Glutamatergic neuron (in vitro differentiated cells): ENCODE data around the gene CD200. TPM values are rescaled to one million over a fixed set of nuclear protein-coding genes. Genes with fewer than 3 reads are reported as not detected.

Source experiments
- DNase-seq: peaks from one replicate; pipeline ENCODE4 v3.0.0; 2022
- H3K27ac Mint-ChIP-seq: one replicate; pipeline ENCODE4 v1.8.0; 2020; ENCODE audit warnings: mild to moderate bottlenecking, mixed read lengths, inconsistent platforms; ENCODE audit not compliant: unreplicated experiment
- H3K27me3 Mint-ChIP-seq: one replicate; pipeline ENCODE4 v1.8.0; 2020; ENCODE audit warnings: mild to moderate bottlenecking, moderate library complexity, mixed read lengths, inconsistent platforms; ENCODE audit not compliant: unreplicated experiment
- H3K36me3 Mint-ChIP-seq: one replicate; pipeline ENCODE4 v1.8.0; 2020; ENCODE audit warnings: mild to moderate bottlenecking, mixed read lengths, inconsistent platforms; ENCODE audit not compliant: unreplicated experiment
- H3K4me1 Mint-ChIP-seq: one replicate; pipeline ENCODE4 v1.8.0; 2020; ENCODE audit warnings: mild to moderate bottlenecking, low read depth, mixed read lengths, inconsistent platforms; ENCODE audit not compliant: unreplicated experiment
- H3K4me3 Mint-ChIP-seq: one replicate; pipeline ENCODE4 v1.8.0; 2020; ENCODE audit warnings: mild to moderate bottlenecking, mixed read lengths, inconsistent platforms; ENCODE audit not compliant: unreplicated experiment
- H3K9me3 Mint-ChIP-seq: one replicate; pipeline ENCODE4 v1.8.0; 2020; ENCODE audit warnings: mild to moderate bottlenecking, moderate library complexity, mixed read lengths, inconsistent platforms; ENCODE audit not compliant: unreplicated experiment
- CTCF ChIP-seq: fragments of 200-600 bp; sonication (generic); IDR thresholded peaks from one replicate; pipeline ENCODE4 v1.5.0; 2021; ENCODE audit not compliant: partially characterized antibody, unreplicated experiment
- total RNA-seq: library from RNA; stranded (reverse); fragmentation: NEBNext Ultra II Directional; extraction: Animal tissue kit (Norgen Biotek cat#: 25700); gene quantifications from one replicate; pipeline ENCODE4 v1.2.1, GENCODE V29; 2021; ENCODE audit not compliant: unreplicated experiment

Gene CD200
- total RNA-seq, 1 donor from 2014 or later: 67.9 TPM

DNA sequence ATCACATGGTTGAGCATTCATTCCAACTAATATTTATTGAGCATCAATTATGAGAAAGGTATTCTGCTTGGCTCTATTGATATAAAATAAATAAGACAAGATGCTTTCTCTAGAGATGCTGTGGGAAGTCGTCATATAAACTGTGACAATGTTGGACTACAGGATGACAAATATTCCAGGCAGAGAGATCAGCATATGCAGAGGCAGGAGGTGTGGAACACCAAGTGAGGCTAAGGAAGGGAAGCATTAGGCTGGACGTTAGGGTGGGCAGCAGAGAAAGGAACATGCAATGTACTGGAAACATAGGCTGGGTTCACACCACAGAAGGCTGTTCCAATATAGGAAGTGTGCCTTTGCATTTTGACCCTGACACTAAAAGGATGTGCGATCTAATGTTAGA lies 38.6 kb downstream of the CD200 start:
- H3K9me3 Mint-ChIP-seq: no peaks in the 10 kb centered on the region
- no peaks in the 10 kb centered on the region for H3K4me1 Mint-ChIP-seq
- H3K36me3 Mint-ChIP-seq: no peaks in the 10 kb centered on the region
- H3K27me3 Mint-ChIP-seq: no peaks in the 10 kb centered on the region
- H3K4me3 Mint-ChIP-seq: no peak overlapping the region
- no peak overlapping the region for H3K27ac Mint-ChIP-seq
- no peak for TF ChIP-seq CTCF
- no peak for DNase-seq

GRCh38 chr3:112372396-112372795 lies 39.4 kb downstream of the CD200 start:
- Mint-ChIP-seq H3K27me3 (no peaks in the 10 kb centered on the region), H3K4me1 (peaks cover 3% of the 10 kb centered on the region), H3K36me3 (no peaks in the 10 kb centered on the region), H3K9me3 (no peaks in the 10 kb centered on the region), H3K27ac (no peak overlapping the region), H3K4me3 (no peak overlapping the region)
- TF ChIP-seq CTCF: no peak
- no peak for DNase-seq

DNA sequence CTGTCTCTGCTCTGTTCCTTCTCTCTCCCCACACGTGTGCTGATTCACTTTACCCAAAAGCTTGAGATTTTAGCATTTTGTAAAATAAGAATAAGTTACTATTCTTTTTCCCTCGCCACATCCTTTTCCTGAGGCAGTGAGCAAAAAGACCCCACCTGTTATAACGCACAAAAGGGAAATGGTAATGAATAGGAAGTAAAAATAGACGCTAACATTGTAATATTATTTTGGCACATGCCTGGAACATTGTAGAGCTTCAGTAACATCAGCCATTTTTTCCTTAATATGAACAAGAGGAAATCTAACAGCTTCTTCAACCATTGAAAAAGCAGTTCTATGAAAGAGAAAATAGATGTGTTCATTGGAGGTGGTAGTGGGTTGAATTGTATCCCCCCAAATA lies 40.5 kb downstream of the CD200 start:
- TF ChIP-seq CTCF: no peak
- H3K27ac Mint-ChIP-seq: no peak overlapping the region
- H3K27me3 Mint-ChIP-seq: peaks cover 2% of the 10 kb centered on the region
- no peak for DNase-seq
- H3K4me3 Mint-ChIP-seq: no peak overlapping the region
- peaks cover 11% of the 10 kb centered on the region for H3K4me1 Mint-ChIP-seq
- no peaks in the 10 kb centered on the region for H3K9me3 Mint-ChIP-seq
- H3K36me3 Mint-ChIP-seq: no peaks in the 10 kb centered on the region

DNA sequence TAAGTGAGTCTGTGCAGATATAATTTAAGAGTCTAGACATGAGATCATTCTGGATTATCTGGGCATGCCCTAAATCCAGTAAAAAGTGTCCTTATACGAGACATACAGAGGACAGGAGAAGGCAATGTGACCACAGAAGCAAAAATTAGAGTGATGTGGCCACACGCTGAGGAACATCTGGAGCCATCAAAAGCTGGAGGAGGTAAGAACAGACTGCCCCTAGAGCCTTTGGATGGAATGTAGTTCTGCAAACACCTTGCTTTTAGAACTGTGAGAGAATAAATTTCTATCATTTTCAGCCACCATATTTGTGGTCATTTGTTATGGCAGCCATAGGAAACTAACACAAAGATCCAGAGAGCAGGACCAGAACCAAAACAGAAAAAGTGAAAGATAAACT lies 41.0 kb downstream of the CD200 start:
- Mint-ChIP-seq H3K4me3 (no peak overlapping the region), H3K27ac (no peak overlapping the region)

GRCh38 chr3:112374333-112374734 lies 41.4 kb downstream of the CD200 start:
- no peak for DNase-seq
- Mint-ChIP-seq H3K4me1 (peaks cover 11% of the 10 kb centered on the region), H3K36me3 (no peaks in the 10 kb centered on the region), H3K27me3 (peaks cover 2% of the 10 kb centered on the region), H3K9me3 (no peaks in the 10 kb centered on the region), H3K4me3 (no peak overlapping the region), H3K27ac (no peak overlapping the region)
- TF ChIP-seq CTCF: no peak

More for the DNA sequence above, 41.0 kb downstream of the CD200 start:
- peaks cover 11% of the 10 kb centered on the region for H3K4me1 Mint-ChIP-seq
- peaks cover 2% of the 10 kb centered on the region for H3K27me3 Mint-ChIP-seq
- no peak for DNase-seq
- no peaks in the 10 kb centered on the region for H3K36me3 Mint-ChIP-seq
- H3K9me3 Mint-ChIP-seq: no peaks in the 10 kb centered on the region
- no peak for TF ChIP-seq CTCF
